SKM-1 (cell line): Measurements from ENCODE around the gene AUTS2.

Experiments
- DNase-seq: peaks from one replicate; lab custom pipeline; 2025; ENCODE audit not compliant: unreplicated experiment; lab: John Stamatoyannopoulos, UW

Gene AUTS2

GRCh38 chr7:70097645-70098044 is 499.4 kb downstream of the AUTS2 start:
- no peak for DNase-seq

GRCh38 chr7:70098133-70098561 is 499.9 kb downstream of the AUTS2 start:
- no peak for DNase-seq

GRCh38 chr7:70098905-70099672 is 500.8 kb downstream of the AUTS2 start:
- DNase-seq: no peak

- no peak for DNase-seq
Observed at GRCh38 chr7:70104243-70104642, 506.0 kb downstream of the AUTS2 start.

GRCh38 chr7:70113078-70113477 is 514.8 kb downstream of the AUTS2 start:
- DNase-seq: no peak

- DNase-seq: no peak
Observed at GRCh38 chr7:70113536-70113935, 515.3 kb downstream of the AUTS2 start.

GRCh38 chr7:70114806-70115205 is 516.5 kb downstream of the AUTS2 start:
- no peak for DNase-seq

- DNase-seq: no peak
Observed at GRCh38 chr7:70116244-70116643, 518.0 kb downstream of the AUTS2 start.

- no peak for DNase-seq
Observed at GRCh38 chr7:70116867-70117266, 518.6 kb downstream of the AUTS2 start.

GRCh38 chr7:70120851-70121250 is 522.6 kb downstream of the AUTS2 start:
- DNase-seq: no peak

GRCh38 chr7:70131817-70132216 is 533.5 kb downstream of the AUTS2 start:
- no peak for DNase-seq

GRCh38 chr7:70132226-70132851 is 534.1 kb downstream of the AUTS2 start:
- no peak for DNase-seq

GRCh38 chr7:70132852-70133690 is 534.8 kb downstream of the AUTS2 start:
- no peak for DNase-seq

GRCh38 chr7:70134029-70134770 is 535.9 kb downstream of the AUTS2 start:
- DNase-seq: no peak

- no peak for DNase-seq
Observed at GRCh38 chr7:70135656-70136055, 537.4 kb downstream of the AUTS2 start.

- DNase-seq: no peak
Observed at GRCh38 chr7:70137126-70137525, 538.9 kb downstream of the AUTS2 start.

- DNase-seq: no peak
Observed at GRCh38 chr7:70142247-70142932, 544.1 kb downstream of the AUTS2 start.

- no peak for DNase-seq
Observed at GRCh38 chr7:70143075-70144044, 545.1 kb downstream of the AUTS2 start.

GRCh38 chr7:70148997-70149396 is 550.7 kb downstream of the AUTS2 start:
- DNase-seq: no peak
